Osteocyte (in vitro differentiated cells): ENCODE measurements around the gene CYB5A. TPM values are rescaled to one million over a fixed set of nuclear protein-coding genes. Genes with fewer than 3 reads are reported as not detected.

Experiments used
- DNase-seq: peaks from one replicate; pipeline ENCODE4 v3.0.0; 2021; ENCODE audit warnings: mixed read lengths; ENCODE audit not compliant: unreplicated experiment; ENCODE audit errors: extremely low spot score
- H3K27ac Mint-ChIP-seq: one replicate; pipeline ENCODE4 v1.8.0; 2021; ENCODE audit warnings: mild to moderate bottlenecking, mixed read lengths; ENCODE audit not compliant: unreplicated experiment
- H3K27me3 Mint-ChIP-seq: one replicate; pipeline ENCODE4 v1.8.0; 2021; ENCODE audit warnings: mixed read lengths; ENCODE audit not compliant: unreplicated experiment
- H3K36me3 Mint-ChIP-seq: one replicate; pipeline ENCODE4 v1.8.0; 2021; ENCODE audit warnings: mixed read lengths; ENCODE audit not compliant: unreplicated experiment
- H3K4me1 Mint-ChIP-seq: one replicate; pipeline ENCODE4 v1.8.0; 2021; ENCODE audit warnings: mixed read lengths; ENCODE audit not compliant: unreplicated experiment
- H3K4me3 Mint-ChIP-seq: one replicate; pipeline ENCODE4 v1.8.0; 2021; ENCODE audit warnings: mild to moderate bottlenecking, moderate library complexity, mixed read lengths; ENCODE audit not compliant: unreplicated experiment
- H3K9me3 Mint-ChIP-seq: one replicate; pipeline ENCODE4 v1.8.0; 2021; ENCODE audit warnings: mixed read lengths; ENCODE audit not compliant: unreplicated experiment
- CTCF ChIP-seq: fragments of 200-600 bp; sonication (generic); IDR thresholded peaks from 2 replicates; pipeline ENCODE4 v1.5.0; 2021; ENCODE audit warnings: antibody characterized with exemption, mild to moderate bottlenecking, moderate library complexity
- total RNA-seq: library from RNA; stranded (reverse); gene quantifications from 2 replicates; pipeline ENCODE4 v1.2.1, GENCODE V29; 2021

Gene CYB5A
- total RNA-seq, 1 donor from 2014 or later, result 28.2 TPM

- H3K27me3 Mint-ChIP-seq, result peaks cover 33% of the 10 kb centered on the region
- H3K27ac Mint-ChIP-seq, result no peak overlapping the region
- no peaks in the 10 kb centered on the region for H3K36me3 Mint-ChIP-seq
- TF ChIP-seq CTCF, result no peak
- H3K4me3 Mint-ChIP-seq, result no peak overlapping the region
- no peaks in the 10 kb centered on the region for H3K4me1 Mint-ChIP-seq
- no peak for DNase-seq
- no peaks in the 10 kb centered on the region for H3K9me3 Mint-ChIP-seq
These were observed 49.2 kb downstream of the CYB5A start for GRCh38 chr18:74242438-74243096.

GRCh38 chr18:74241970-74242369 is 49.8 kb downstream of the CYB5A start:
- TF ChIP-seq CTCF, result no peak
- no peak for DNase-seq
- H3K27ac Mint-ChIP-seq, result no peak overlapping the region
- no peak overlapping the region for H3K4me3 Mint-ChIP-seq
- no peaks in the 10 kb centered on the region for H3K9me3 Mint-ChIP-seq
- H3K27me3 Mint-ChIP-seq, result peaks cover 33% of the 10 kb centered on the region
- no peaks in the 10 kb centered on the region for H3K4me1 Mint-ChIP-seq
- no peaks in the 10 kb centered on the region for H3K36me3 Mint-ChIP-seq

GRCh38 chr18:74241426-74241825 is 50.3 kb downstream of the CYB5A start:
- H3K9me3 Mint-ChIP-seq, result no peaks in the 10 kb centered on the region
- peaks cover 33% of the 10 kb centered on the region for H3K27me3 Mint-ChIP-seq
- no peak for TF ChIP-seq CTCF
- no peak for DNase-seq
- no peak overlapping the region for H3K4me3 Mint-ChIP-seq
- H3K36me3 Mint-ChIP-seq, result no peaks in the 10 kb centered on the region
- no peaks in the 10 kb centered on the region for H3K4me1 Mint-ChIP-seq
- no peak overlapping the region for H3K27ac Mint-ChIP-seq

GRCh38 chr18:74239567-74239966 is 52.2 kb downstream of the CYB5A start:
- no peak for DNase-seq
- H3K36me3 Mint-ChIP-seq, result no peaks in the 10 kb centered on the region
- no peak for TF ChIP-seq CTCF
- no peak overlapping the region for H3K4me3 Mint-ChIP-seq
- no peaks in the 10 kb centered on the region for H3K4me1 Mint-ChIP-seq
- no peaks in the 10 kb centered on the region for H3K9me3 Mint-ChIP-seq
- H3K27ac Mint-ChIP-seq, result no peak overlapping the region
- peaks cover 29% of the 10 kb centered on the region for H3K27me3 Mint-ChIP-seq

GRCh38 chr18:74234326-74235171 is 57.2 kb downstream of the CYB5A start:
- H3K9me3 Mint-ChIP-seq, result no peaks in the 10 kb centered on the region
- no peak overlapping the region for H3K4me3 Mint-ChIP-seq
- no peaks in the 10 kb centered on the region for H3K36me3 Mint-ChIP-seq
- peaks cover 11% of the 10 kb centered on the region for H3K27me3 Mint-ChIP-seq
- no peak for DNase-seq
- no peak for TF ChIP-seq CTCF
- H3K27ac Mint-ChIP-seq, result no peak overlapping the region
- no peaks in the 10 kb centered on the region for H3K4me1 Mint-ChIP-seq
